A549 (cell line): ENCODE measurements around the gene SRI.

Experiments
- EP300 ChIP-seq, 2 experiments: fragments of >200 bp; sonication (Bioruptor Twin); formaldehyde crosslinking; IDR thresholded peaks; 2 replicates in 1 of 2; 3 replicates in 1 of 2; pipeline ENCODE4 v1.6.1; 2016 to 2017
- ESRRA ChIP-seq: fragments of 150-350 bp; IDR thresholded peaks from 2 replicates; pipeline ENCODE4 v1.6.1; 2014; ENCODE audit warnings: mild to moderate bottlenecking, low read length, borderline replicate concordance
- JUN ChIP-seq, 2 experiments: fragments of >200 bp; sonication (Bioruptor Twin); formaldehyde crosslinking; IDR thresholded peaks; 2 replicates in 1 of 2; 3 replicates in 1 of 2; pipeline ENCODE4 v1.6.1; 2016 to 2017
- MAFK ChIP-seq: fragments of 450-650 bp; IDR thresholded peaks from 2 replicates; pipeline ENCODE4 v1.6.1; 2014; ENCODE audit not compliant: partially characterized antibody
- MAZ ChIP-seq: fragments of 150-350 bp; IDR thresholded peaks from 2 replicates; pipeline ENCODE4 v1.6.1; 2014; ENCODE audit warnings: antibody characterized with exemption, low read depth, low read length, borderline replicate concordance
- POLR2A ChIP-seq: IDR thresholded peaks from 2 replicates; pipeline ENCODE4 v1.6.1; 2012; ENCODE audit warnings: mild to moderate bottlenecking, low read length
- RAD21 ChIP-seq, 2 experiments: fragments of >200 bp in 1 of 2; sonication (Bioruptor Twin) in 1 of 2; formaldehyde crosslinking in 1 of 2; IDR thresholded peaks in 1 of 2; conservative IDR thresholded peaks in 1 of 2; 2 replicates in 1 of 2; 3 replicates in 1 of 2; pipeline ENCODE4 v1.6.1; 2012 to 2018; ENCODE audit warnings: inconsistent platforms in 1 of 2
- REST ChIP-seq: fragments of 200-600 bp; sonication (generic); IDR thresholded peaks from 2 replicates; pipeline ENCODE4 v1.6.1; 2016; ENCODE audit warnings: antibody characterized with exemption, mild to moderate bottlenecking, moderate library complexity
- RNF2 ChIP-seq: fragments of 200-600 bp; sonication (generic); IDR thresholded peaks from 2 replicates; pipeline ENCODE4 v1.6.1; 2016; ENCODE audit warnings: low read depth, mild to moderate bottlenecking, antibody characterized with exemption, moderate library complexity, borderline replicate concordance
- USF2 ChIP-seq: fragments of 450-650 bp; IDR thresholded peaks from 2 replicates; pipeline ENCODE4 v1.6.1; 2014; ENCODE audit warnings: antibody characterized with exemption
- TF ChIP-seq, protein P1 (sequence below): fragments of >200 bp; sonication (Bioruptor Twin); formaldehyde crosslinking; IDR thresholded peaks from 3 replicates; pipeline ENCODE4 v1.5.1; 2016

GRCh38 chr7:88215295-88215694 is 4.5 kb downstream of the SRI start:
- no peak for TF ChIP-seq MAFK
- TF ChIP-seq, protein P1, sequence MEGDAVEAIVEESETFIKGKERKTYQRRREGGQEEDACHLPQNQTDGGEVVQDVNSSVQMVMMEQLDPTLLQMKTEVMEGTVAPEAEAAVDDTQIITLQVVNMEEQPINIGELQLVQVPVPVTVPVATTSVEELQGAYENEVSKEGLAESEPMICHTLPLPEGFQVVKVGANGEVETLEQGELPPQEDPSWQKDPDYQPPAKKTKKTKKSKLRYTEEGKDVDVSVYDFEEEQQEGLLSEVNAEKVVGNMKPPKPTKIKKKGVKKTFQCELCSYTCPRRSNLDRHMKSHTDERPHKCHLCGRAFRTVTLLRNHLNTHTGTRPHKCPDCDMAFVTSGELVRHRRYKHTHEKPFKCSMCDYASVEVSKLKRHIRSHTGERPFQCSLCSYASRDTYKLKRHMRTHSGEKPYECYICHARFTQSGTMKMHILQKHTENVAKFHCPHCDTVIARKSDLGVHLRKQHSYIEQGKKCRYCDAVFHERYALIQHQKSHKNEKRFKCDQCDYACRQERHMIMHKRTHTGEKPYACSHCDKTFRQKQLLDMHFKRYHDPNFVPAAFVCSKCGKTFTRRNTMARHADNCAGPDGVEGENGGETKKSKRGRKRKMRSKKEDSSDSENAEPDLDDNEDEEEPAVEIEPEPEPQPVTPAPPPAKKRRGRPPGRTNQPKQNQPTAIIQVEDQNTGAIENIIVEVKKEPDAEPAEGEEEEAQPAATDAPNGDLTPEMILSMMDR = no peak
- TF ChIP-seq REST = no peak
- no peak for TF ChIP-seq RAD21 (conservative IDR thresholded peaks at IDR 0.05 in 1 of 2, IDR thresholded peaks at IDR 0.05 in 1 of 2)
- no peak for TF ChIP-seq EP300 (IDR thresholded peaks at IDR 0.05)
- no peak for TF ChIP-seq RNF2
- TF ChIP-seq POLR2A = no peak
- TF ChIP-seq MAZ = no peak
- TF ChIP-seq USF2 = no peak
- no peak for TF ChIP-seq JUN (IDR thresholded peaks at IDR 0.05)
- no peak for TF ChIP-seq ESRRA
